Measurements from ENCODE around the gene ARSI. TPM values are rescaled to one million over a fixed set of nuclear protein-coding genes. Genes with fewer than 3 reads are reported as not detected.

Gene ARSI
- total and polyA plus RNA-seq, 4 donors: 0.23 to 0.51 (median 0.33) TPM; not detected in 1

GRCh38 chr5:150300496-150301169 lies 2.1 kb downstream of the ARSI start:
- Histone ChIP-seq H3K9me3 (ENCODE audit: control insufficient read depth in 4 of 4, low read length in 3 of 4) (no peaks in the 10 kb centered on the region), H3K4me1 (ENCODE audit: control insufficient read depth in 4 of 4, insufficient read depth in 4 of 4, low read length in 3 of 4) (peaks cover 6 to 10% (median 8%) of the 10 kb centered on the region in 4 donors), H3K27ac (ENCODE audit: low read depth in 1 of 2, low read length in 2 of 2) (no peak overlapping the region), H3K36me3 (ENCODE audit: control insufficient read depth in 4 of 4, insufficient read depth in 3 of 4, low read depth in 1 of 4, low read length in 3 of 4) (peaks cover 0 to 1% (median 0%) of the 10 kb centered on the region in 4 donors), H3K4me3 (ENCODE audit: low read depth in 1 of 3, low read length in 3 of 3) (no peak overlapping the region), H3K9ac (ENCODE audit: low read depth in 1 of 2, low read length in 2 of 2) (no peak overlapping the region), H3K27me3 (ENCODE audit: control insufficient read depth in 4 of 4, insufficient read depth in 4 of 4, low read length in 3 of 4) (peaks cover 0 to 5% (median under 1%) of the 10 kb centered on the region in 4 donors)
- DNase-seq (ENCODE audit: low spot score): no peak
- TF ChIP-seq NR2F2 (IDR thresholded peaks at IDR 0.05) (no peak), JUND (IDR thresholded peaks at IDR 0.05) (no peak), EGR1 (IDR thresholded peaks at IDR 0.05; ENCODE audit: low read depth in 2 of 2) (no peak), SP1 (IDR thresholded peaks at IDR 0.05) (no peak), TAF1 (conservative IDR thresholded peaks at IDR 0.05) (no peak), ZBTB33 (IDR thresholded peaks at IDR 0.05) (no peak), RAD21 (IDR thresholded peaks at IDR 0.05) (no peak), FOXA2 (IDR thresholded peaks at IDR 0.05) (no peak), GABPA (IDR thresholded peaks at IDR 0.05 in 1 of 2, conservative IDR thresholded peaks at IDR 0.05 in 1 of 2) (no peak), MAX (IDR thresholded peaks at IDR 0.05) (no peak), CTCF (IDR thresholded peaks at IDR 0.05; ENCODE audit: low read depth, low read length, missing input control) (no peak), HNF4G (IDR thresholded peaks at IDR 0.05) (no peak), YY1 (IDR thresholded peaks at IDR 0.05) (no peak), ATF3 (IDR thresholded peaks at IDR 0.05) (no peak)
- WGBS: 85% methylated on average over 13 of the region's 13 CpGs

GRCh38 chr5:150299571-150300327 lies 3.0 kb downstream of the ARSI start:
- Histone ChIP-seq H3K4me3 (ENCODE audit: low read depth in 1 of 3, low read length in 3 of 3) (no peak overlapping the region), H3K9me3 (ENCODE audit: control insufficient read depth in 4 of 4, low read length in 3 of 4) (no peaks in the 10 kb centered on the region), H3K27me3 (ENCODE audit: control insufficient read depth in 4 of 4, insufficient read depth in 4 of 4, low read length in 3 of 4) (peaks cover 0 to 5% (median under 1%) of the 10 kb centered on the region in 4 donors), H3K27ac (ENCODE audit: low read depth in 1 of 2, low read length in 2 of 2) (no peak overlapping the region), H3K4me1 (ENCODE audit: control insufficient read depth in 4 of 4, insufficient read depth in 4 of 4, low read length in 3 of 4) (peaks cover 6 to 10% (median 8%) of the 10 kb centered on the region in 4 donors), H3K36me3 (ENCODE audit: control insufficient read depth in 4 of 4, insufficient read depth in 3 of 4, low read depth in 1 of 4, low read length in 3 of 4) (peaks cover 0 to under 1% (median 0%) of the 10 kb centered on the region in 4 donors), H3K9ac (ENCODE audit: low read depth in 1 of 2, low read length in 2 of 2) (no peak overlapping the region)
- TF ChIP-seq CTCF (IDR thresholded peaks at IDR 0.05; ENCODE audit: low read depth, low read length, missing input control) (no peak), HNF4A (conservative IDR thresholded peaks at IDR 0.05) (no peak), REST (IDR thresholded peaks at IDR 0.05) (no peak), FOXA2 (IDR thresholded peaks at IDR 0.05) (no peak), GABPA (IDR thresholded peaks at IDR 0.05 in 1 of 2, conservative IDR thresholded peaks at IDR 0.05 in 1 of 2) (no peak), RXRA (IDR thresholded peaks at IDR 0.05) (no peak), FOXA1 (IDR thresholded peaks at IDR 0.05) (no peak), SP1 (IDR thresholded peaks at IDR 0.05) (no peak), JUND (IDR thresholded peaks at IDR 0.05) (no peak), RAD21 (IDR thresholded peaks at IDR 0.05) (no peak), YY1 (IDR thresholded peaks at IDR 0.05) (no peak), ATF3 (IDR thresholded peaks at IDR 0.05) (no peak)
- WGBS: 84% methylated on average over 6 of the region's 6 CpGs
- DNase-seq (ENCODE audit: low spot score): no peak

All from liver (tissue), 9 donors.